ENCODE results near the gene CNTNAP5.

The CNTNAP5 gene

GRCh38 chr2:124640221-124640750 is 615.2 kb downstream of the CNTNAP5 start:
- no peaks in the 10 kb centered on the region for H3K36me3 ChIP-seq (ENCODE audit: control insufficient read depth, insufficient read depth, low read length)
- WGBS, 2 experiments (ENCODE audit: insufficient coverage in 2 of 2): 90 to 95% methylated on average over 8 to 13 of the region's 15 CpGs
- no peaks in the 10 kb centered on the region for H3K9me3 ChIP-seq (ENCODE audit: control insufficient read depth, low read length)

DNA sequence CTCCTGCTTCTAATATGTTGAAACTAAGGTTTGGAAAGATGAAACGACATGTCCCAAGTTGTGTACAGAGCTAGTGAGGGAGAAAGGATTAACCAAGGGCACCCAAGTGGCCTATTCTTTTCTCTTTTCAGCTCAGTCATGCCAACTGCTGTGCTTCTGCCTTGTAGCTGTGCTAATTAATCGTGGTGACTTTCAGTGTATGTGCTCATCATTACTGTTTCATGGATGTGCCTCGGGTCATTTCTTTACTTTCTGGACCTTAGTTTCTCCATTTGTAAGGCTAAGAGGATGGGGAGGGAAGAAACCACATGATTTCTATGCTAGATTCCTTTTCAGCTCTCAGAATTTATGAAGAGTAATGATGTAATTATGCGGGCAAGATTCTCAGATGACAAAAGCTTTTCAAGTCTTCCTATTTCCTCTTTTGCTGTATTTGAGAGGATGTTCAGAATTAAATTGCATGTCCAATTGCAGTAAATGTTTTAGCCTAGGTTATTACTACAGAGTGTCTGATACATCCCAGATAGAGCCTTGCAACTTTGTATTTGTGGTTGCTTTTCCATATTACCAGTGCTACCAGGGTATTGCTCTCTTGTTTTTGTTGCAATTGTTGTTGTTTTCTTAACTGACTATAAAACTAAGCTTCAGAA is 621.2 kb downstream of the CNTNAP5 start:
- no peaks in the 10 kb centered on the region for H3K36me3 ChIP-seq (ENCODE audit: control insufficient read depth, insufficient read depth, low read length)
- no peaks in the 10 kb centered on the region for H3K4me1 ChIP-seq (ENCODE audit: control insufficient read depth, insufficient read depth, low read length, poor library complexity, severe bottlenecking)
- H3K27ac ChIP-seq (ENCODE audit: low read depth, low read length, severe bottlenecking): no peak overlapping the region
- H3K9me3 ChIP-seq (ENCODE audit: control insufficient read depth, low read length): no peaks in the 10 kb centered on the region
- H3K4me3 ChIP-seq (ENCODE audit: extremely low read depth, insufficient read depth, low read length, poor library complexity, severe bottlenecking): no peak overlapping the region
- 67% methylated on average over 1 of the region's 4 CpGs; no CpG with 5 or more reads in 1 of the 2 experiments for WGBS, 2 experiments (ENCODE audit: insufficient coverage in 2 of 2)

More at GRCh38 chr2:124640221-124640750, 615.2 kb downstream of the CNTNAP5 start:
- Histone ChIP-seq H3K4me1 (ENCODE audit: control insufficient read depth, insufficient read depth, low read length, poor library complexity, severe bottlenecking) (no peaks in the 10 kb centered on the region), H3K27ac (ENCODE audit: low read depth, low read length, severe bottlenecking) (no peak overlapping the region), H3K4me3 (ENCODE audit: extremely low read depth, insufficient read depth, low read length, poor library complexity, severe bottlenecking) (no peak overlapping the region)

GRCh38 chr2:124647245-124647644 is 622.2 kb downstream of the CNTNAP5 start:
- WGBS, 2 experiments (ENCODE audit: insufficient coverage in 2 of 2): 83 to 94% methylated on average over 1 to 2 of the region's 3 CpGs
- H3K9me3 ChIP-seq (ENCODE audit: control insufficient read depth, low read length): no peaks in the 10 kb centered on the region
- H3K4me3 ChIP-seq (ENCODE audit: extremely low read depth, insufficient read depth, low read length, poor library complexity, severe bottlenecking): no peak overlapping the region

GRCh38 chr2:124647663-124648062 is 622.6 kb downstream of the CNTNAP5 start:
- Histone ChIP-seq H3K27ac (ENCODE audit: low read depth, low read length, severe bottlenecking) (no peak overlapping the region), H3K9me3 (ENCODE audit: control insufficient read depth, low read length) (no peaks in the 10 kb centered on the region), H3K4me3 (ENCODE audit: extremely low read depth, insufficient read depth, low read length, poor library complexity, severe bottlenecking) (no peak overlapping the region), H3K4me1 (ENCODE audit: control insufficient read depth, insufficient read depth, low read length, poor library complexity, severe bottlenecking) (no peaks in the 10 kb centered on the region), H3K36me3 (ENCODE audit: control insufficient read depth, insufficient read depth, low read length) (no peaks in the 10 kb centered on the region)
- 92 to 93% methylated on average over 9 to 10 of the region's 12 CpGs for WGBS, 2 experiments (ENCODE audit: insufficient coverage in 2 of 2)

More at GRCh38 chr2:124647245-124647644, 622.2 kb downstream of the CNTNAP5 start:
- Histone ChIP-seq H3K27ac (ENCODE audit: low read depth, low read length, severe bottlenecking) (no peak overlapping the region), H3K4me1 (ENCODE audit: control insufficient read depth, insufficient read depth, low read length, poor library complexity, severe bottlenecking) (no peaks in the 10 kb centered on the region), H3K36me3 (ENCODE audit: control insufficient read depth, insufficient read depth, low read length) (no peaks in the 10 kb centered on the region)

GRCh38 chr2:124649001-124649400 is 623.9 kb downstream of the CNTNAP5 start:
- no peaks in the 10 kb centered on the region for H3K4me1 ChIP-seq (ENCODE audit: control insufficient read depth, insufficient read depth, low read length, poor library complexity, severe bottlenecking)
- 94 to 100% methylated on average over 4 to 5 of the region's 6 CpGs for WGBS, 2 experiments (ENCODE audit: insufficient coverage in 2 of 2)
- no peak overlapping the region for H3K4me3 ChIP-seq (ENCODE audit: extremely low read depth, insufficient read depth, low read length, poor library complexity, severe bottlenecking)
- no peak overlapping the region for H3K27ac ChIP-seq (ENCODE audit: low read depth, low read length, severe bottlenecking)
- no peaks in the 10 kb centered on the region for H3K9me3 ChIP-seq (ENCODE audit: control insufficient read depth, low read length)
- no peaks in the 10 kb centered on the region for H3K36me3 ChIP-seq (ENCODE audit: control insufficient read depth, insufficient read depth, low read length)

DNA sequence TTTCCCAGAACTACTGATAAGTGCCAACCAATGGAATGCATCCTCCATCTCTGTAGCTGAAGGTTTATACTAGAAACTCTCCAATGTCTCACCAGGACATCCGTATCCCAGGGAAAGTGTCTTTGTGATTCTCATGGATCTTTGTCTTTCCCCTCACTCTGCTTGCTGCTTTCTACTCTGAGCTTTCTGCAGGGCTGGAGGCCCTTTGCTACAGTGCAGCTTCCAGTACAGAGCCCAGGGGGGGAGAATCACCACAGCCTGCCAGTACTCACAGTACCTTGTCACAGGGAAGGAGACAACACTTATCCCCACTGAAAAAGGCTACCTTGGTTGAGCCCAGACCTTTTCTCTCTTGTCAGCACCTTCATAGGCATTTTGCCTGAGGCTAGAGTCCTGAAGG is 627.0 kb downstream of the CNTNAP5 start:
- H3K9me3 ChIP-seq (ENCODE audit: control insufficient read depth, low read length): no peaks in the 10 kb centered on the region
- no peaks in the 10 kb centered on the region for H3K36me3 ChIP-seq (ENCODE audit: control insufficient read depth, insufficient read depth, low read length)
- H3K4me3 ChIP-seq (ENCODE audit: extremely low read depth, insufficient read depth, low read length, poor library complexity, severe bottlenecking): no peak overlapping the region
- whole genome bisulfite sequencing, 2 experiments (ENCODE audit: insufficient coverage in 2 of 2): 77% methylated on average over 1 of the region's 1 CpG; no CpG with 5 or more reads in 1 of the 2 experiments
- no peaks in the 10 kb centered on the region for H3K4me1 ChIP-seq (ENCODE audit: control insufficient read depth, insufficient read depth, low read length, poor library complexity, severe bottlenecking)
- no peak overlapping the region for H3K27ac ChIP-seq (ENCODE audit: low read depth, low read length, severe bottlenecking)

GRCh38 chr2:124658373-124658772 is 633.3 kb downstream of the CNTNAP5 start:
- WGBS, 2 experiments (ENCODE audit: insufficient coverage in 2 of 2): no CpG with 5 or more reads among the region's 3 CpGs
- Histone ChIP-seq H3K4me3 (ENCODE audit: extremely low read depth, insufficient read depth, low read length, poor library complexity, severe bottlenecking) (no peak overlapping the region), H3K4me1 (ENCODE audit: control insufficient read depth, insufficient read depth, low read length, poor library complexity, severe bottlenecking) (no peaks in the 10 kb centered on the region), H3K27ac (ENCODE audit: low read depth, low read length, severe bottlenecking) (no peak overlapping the region), H3K9me3 (ENCODE audit: control insufficient read depth, low read length) (no peaks in the 10 kb centered on the region), H3K36me3 (ENCODE audit: control insufficient read depth, insufficient read depth, low read length) (no peaks in the 10 kb centered on the region)

GRCh38 chr2:124661558-124661957 is 636.5 kb downstream of the CNTNAP5 start:
- no peaks in the 10 kb centered on the region for H3K36me3 ChIP-seq (ENCODE audit: control insufficient read depth, insufficient read depth, low read length)
- no peaks in the 10 kb centered on the region for H3K9me3 ChIP-seq (ENCODE audit: control insufficient read depth, low read length)
- no peak overlapping the region for H3K27ac ChIP-seq (ENCODE audit: low read depth, low read length, severe bottlenecking)
- H3K4me3 ChIP-seq (ENCODE audit: extremely low read depth, insufficient read depth, low read length, poor library complexity, severe bottlenecking): no peak overlapping the region
- H3K4me1 ChIP-seq (ENCODE audit: control insufficient read depth, insufficient read depth, low read length, poor library complexity, severe bottlenecking): no peaks in the 10 kb centered on the region

DNA sequence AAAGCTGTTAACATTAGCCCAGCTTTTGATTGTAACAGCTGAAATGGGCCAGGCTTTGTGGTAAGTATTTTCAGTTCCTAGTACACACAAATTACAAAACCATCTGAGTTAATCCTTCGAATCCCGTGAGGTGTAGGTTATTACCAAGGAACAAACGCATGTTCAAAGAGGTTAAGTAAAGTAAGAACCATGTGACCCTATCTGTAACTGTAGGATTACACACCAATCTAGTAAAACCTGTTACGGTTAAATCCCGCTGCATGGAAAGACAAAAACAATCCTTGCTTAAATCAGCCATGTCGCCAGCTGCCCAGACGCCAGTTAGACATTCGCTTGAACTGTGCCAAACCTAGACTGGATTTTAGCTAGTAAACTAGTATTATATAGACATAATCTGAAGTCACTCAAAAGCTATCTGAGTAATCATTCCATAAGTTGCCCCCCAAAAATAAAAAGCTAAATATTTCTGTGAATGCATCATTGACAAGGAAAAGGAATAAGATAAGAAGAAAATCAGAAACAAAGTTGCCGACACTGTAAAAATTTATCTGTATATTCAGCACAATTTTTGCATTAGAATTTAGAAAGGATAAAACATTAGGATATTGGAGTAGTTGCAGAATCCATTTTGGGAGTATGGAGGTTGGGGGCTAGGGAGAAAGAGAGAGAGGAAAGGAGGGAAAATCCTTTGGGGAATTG is 638.0 kb downstream of the CNTNAP5 start:
- H3K36me3 ChIP-seq (ENCODE audit: control insufficient read depth, insufficient read depth, low read length): no peaks in the 10 kb centered on the region
- H3K9me3 ChIP-seq (ENCODE audit: control insufficient read depth, low read length): no peaks in the 10 kb centered on the region
- H3K27ac ChIP-seq (ENCODE audit: low read depth, low read length, severe bottlenecking): no peak overlapping the region
- H3K4me3 ChIP-seq (ENCODE audit: extremely low read depth, insufficient read depth, low read length, poor library complexity, severe bottlenecking): no peak overlapping the region
- H3K4me1 ChIP-seq (ENCODE audit: control insufficient read depth, insufficient read depth, low read length, poor library complexity, severe bottlenecking): no peaks in the 10 kb centered on the region
- WGBS, 2 experiments (ENCODE audit: insufficient coverage in 2 of 2): 92 to 94% methylated on average over 3 to 5 of the region's 9 CpGs

GRCh38 chr2:124663645-124663997 is 638.5 kb downstream of the CNTNAP5 start:
- H3K4me3 ChIP-seq (ENCODE audit: extremely low read depth, insufficient read depth, low read length, poor library complexity, severe bottlenecking): no peak overlapping the region
- H3K27ac ChIP-seq (ENCODE audit: low read depth, low read length, severe bottlenecking): no peak overlapping the region
- no peaks in the 10 kb centered on the region for H3K36me3 ChIP-seq (ENCODE audit: control insufficient read depth, insufficient read depth, low read length)
- H3K4me1 ChIP-seq (ENCODE audit: control insufficient read depth, insufficient read depth, low read length, poor library complexity, severe bottlenecking): no peaks in the 10 kb centered on the region
- no peaks in the 10 kb centered on the region for H3K9me3 ChIP-seq (ENCODE audit: control insufficient read depth, low read length)

DNA sequence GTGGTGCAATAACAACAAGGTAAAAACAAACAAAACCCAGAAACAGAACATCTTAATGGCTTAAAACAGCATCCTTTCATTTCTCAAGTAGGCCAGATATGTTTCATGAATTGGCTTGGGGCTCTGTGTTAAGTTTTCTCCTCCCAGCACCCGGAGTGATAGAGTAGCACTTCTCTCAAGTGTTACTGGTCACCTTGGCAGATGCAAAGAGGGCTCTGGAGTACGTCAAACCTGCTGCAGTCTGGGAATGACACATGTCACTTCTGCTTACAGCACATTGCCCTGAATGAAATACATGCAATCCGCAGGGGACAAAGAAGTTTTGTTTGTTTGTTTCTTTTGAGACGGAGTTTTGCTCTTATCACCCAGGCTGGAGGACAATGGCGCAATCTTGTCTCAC is 639.3 kb downstream of the CNTNAP5 start:
- H3K4me3 ChIP-seq (ENCODE audit: extremely low read depth, insufficient read depth, low read length, poor library complexity, severe bottlenecking): no peak overlapping the region
- H3K9me3 ChIP-seq (ENCODE audit: control insufficient read depth, low read length): no peaks in the 10 kb centered on the region
- no peaks in the 10 kb centered on the region for H3K36me3 ChIP-seq (ENCODE audit: control insufficient read depth, insufficient read depth, low read length)
- WGBS, 2 experiments (ENCODE audit: insufficient coverage in 2 of 2): 81 to 83% methylated on average over 1 to 5 of the region's 5 CpGs
- no peaks in the 10 kb centered on the region for H3K4me1 ChIP-seq (ENCODE audit: control insufficient read depth, insufficient read depth, low read length, poor library complexity, severe bottlenecking)
- H3K27ac ChIP-seq (ENCODE audit: low read depth, low read length, severe bottlenecking): no peak overlapping the region
